PC-3 (cell line): Measurements from ENCODE around the gene DCANP1. TPM values are rescaled to one million over a fixed set of nuclear protein-coding genes. Genes with fewer than 3 reads are reported as not detected.

Experiments used
- ATAC-seq: fragments of 200-7000 bp; cut with Tn5 transposase; 2 replicates; pipeline ENCODE4 v1.9.1; 2020; ENCODE audit warnings: mild to moderate bottlenecking, moderate library complexity
- BruUV-seq: library from RNA; stranded (reverse); fragments of 400-500 nt; replicated peaks from 2 replicates; lab custom pipeline; 2021; lab: Mats Ljungman, UMichigan
- CTCF ChIA-PET: fragments of 300-600 bp; sonication (Branson Sonifier 250); formaldehyde crosslinking; loops from one replicate; lab custom pipeline; 2022; ENCODE audit warnings: antibody characterized with exemption; lab: Charles Lee
- POLR2A ChIA-PET: fragments of 300-600 bp; sonication (Branson Sonifier 250); formaldehyde crosslinking; loops from one replicate; lab custom pipeline; 2022; ENCODE audit warnings: antibody characterized with exemption; ENCODE audit not compliant: unreplicated experiment; lab: Charles Lee
- DNase-seq: peaks from one replicate; pipeline ENCODE4 v3.0.0-alpha.2; 2015
- H2AFZ ChIP-seq: fragments of 300-600 bp; sonication (generic); 2 replicates; pipeline ENCODE4 v1.6.0; 2016; ENCODE audit warnings: antibody characterized with exemption, low read length
- H3F3A ChIP-seq: fragments of 300-600 bp; sonication (generic); one replicate; pipeline ENCODE4 v1.6.0; 2017; ENCODE audit warnings: antibody characterized with exemption, low read length, control low read depth, mild to moderate bottlenecking; ENCODE audit not compliant: unreplicated experiment
- H3K27ac ChIP-seq: fragments of 300-600 bp; sonication (generic); 2 replicates; pipeline ENCODE4 v1.5.1; 2016; ENCODE audit warnings: mild to moderate bottlenecking, low read length
- H3K27me3 ChIP-seq: fragments of 300-600 bp; sonication (generic); 2 replicates; pipeline ENCODE4 v1.6.1; 2016; ENCODE audit warnings: low read length, mixed read lengths
- H3K36me3 ChIP-seq: fragments of 300-600 bp; sonication (generic); 2 replicates; pipeline ENCODE4 v1.6.1; 2016; ENCODE audit warnings: low read depth, mixed run types, low read length, mixed read lengths
- H3K4me1 ChIP-seq: fragments of 300-600 bp; sonication (generic); 2 replicates; pipeline ENCODE4 v1.5.1; 2016; ENCODE audit warnings: low read length; ENCODE audit not compliant: insufficient read depth
- H3K4me2 ChIP-seq: fragments of 300-600 bp; sonication (generic); 2 replicates; pipeline ENCODE4 v1.6.0; 2016; ENCODE audit warnings: low read length
- H3K4me3 ChIP-seq: fragments of 300-600 bp; sonication (generic); 2 replicates; pipeline ENCODE4 v1.5.1; 2016; ENCODE audit warnings: mild to moderate bottlenecking, low read length, mixed read lengths
- H3K79me2 ChIP-seq: fragments of 300-600 bp; sonication (generic); 2 replicates; pipeline ENCODE4 v1.6.1; 2017; ENCODE audit warnings: low read length, mixed read lengths
- H3K9ac ChIP-seq: fragments of 300-600 bp; sonication (generic); 2 replicates; pipeline ENCODE4 v1.6.0; 2016; ENCODE audit warnings: mild to moderate bottlenecking, low read length
- H3K9me2 ChIP-seq: fragments of 300-600 bp; sonication (generic); replicated peaks from 2 replicates; pipeline ENCODE4 v1.6.1; 2016; ENCODE audit warnings: mixed run types, low read length, mixed read lengths
- H3K9me3 ChIP-seq: fragments of 300-600 bp; sonication (generic); 2 replicates; pipeline ENCODE4 v1.6.1; 2016; ENCODE audit warnings: low read length, mixed read lengths
- H4K20me1 ChIP-seq: fragments of 300-600 bp; sonication (generic); 2 replicates; pipeline ENCODE4 v1.6.1; 2016; ENCODE audit warnings: low read length, mixed read lengths
- CTCF ChIP-seq: fragments of 300-600 bp; sonication (generic); conservative IDR thresholded peaks from 2 replicates; pipeline ENCODE4 v1.5.1; 2017; ENCODE audit warnings: antibody characterized with exemption, low read depth, mild to moderate bottlenecking, low read length
- EZH2 ChIP-seq: fragments of 300-600 bp; sonication (generic); IDR thresholded peaks from one replicate; pipeline ENCODE4 v1.6.1; 2017; ENCODE audit warnings: antibody characterized with exemption, mild to moderate bottlenecking, low read length; ENCODE audit not compliant: unreplicated experiment
- EZH2phosphoT487 ChIP-seq: fragments of 300-600 bp; sonication (generic); IDR thresholded peaks from 2 replicates; pipeline ENCODE4 v1.6.1; 2018; ENCODE audit warnings: mild to moderate bottlenecking, antibody characterized with exemption, low read length, borderline replicate concordance
- intact Hi-C: fragments of 100-400 bp; cut with micrococcal nuclease; formaldehyde crosslinking; loops from 2 replicates; pipeline ENCODE4 v1.9.0; 2023
- total RNA-seq: library from RNA; depleted of rRNA; stranded (reverse); fragments of >200 nt; gene quantifications from 2 replicates; pipeline ENCODE4 v1.2.3, GENCODE V29; 2014

The DCANP1 gene
- total RNA-seq, 1 experiment from 2014 or later = not detected

GRCh38 chr5:135400866-135401265 lies 46.3 kb downstream of the DCANP1 start:
- no peak for TF ChIP-seq CTCF
- no peak for TF ChIP-seq EZH2
- TF ChIP-seq EZH2phosphoT487 = no peak
- Histone ChIP-seq H3K9ac (no peak overlapping the region), H3K4me2 (no peak overlapping the region), H3K4me3 (no peak overlapping the region), H3K9me2 (no peaks in the 10 kb centered on the region), H3K36me3 (no peaks in the 10 kb centered on the region; the same call in 1 of the 2 replicates), H3K79me2 (peaks cover 29% of the 10 kb centered on the region), H3K27me3 (no peaks in the 10 kb centered on the region), H3K9me3 (no peaks in the 10 kb centered on the region), H4K20me1 (peaks cover 22% of the 10 kb centered on the region), H3F3A (no peaks in the 10 kb centered on the region), H2AFZ (no peak overlapping the region), H3K4me1 (peaks cover 23% of the 10 kb centered on the region), H3K27ac (no peak overlapping the region)
- ChIA-PET CTCF (no interaction called here), POLR2A (interaction anchor here (0.7 kb wide), 1 partner anchor 215 kb away, joined by 8 read pairs; no protein-coding TSS in a partner anchor)
- DNase-seq = no peak
- BruUV-seq = no TSS peak
- intact Hi-C loops = no loop called here
- ATAC-seq = no peak

GRCh38 chr5:135399794-135400542 lies 47.2 kb downstream of the DCANP1 start:
- H2AFZ ChIP-seq = peak overlapping the region; percentile 96
- ATAC-seq = no peak
- H3K9ac ChIP-seq = peak overlapping the region; percentile 98
- peak overlapping the region; percentile 87 for H3K4me2 ChIP-seq
- peak overlapping the region; percentile 94; the same call in 1 of the 2 replicates for H3K4me3 ChIP-seq
- no peaks in the 10 kb centered on the region for H3K9me2 ChIP-seq
- ChIA-PET CTCF (no interaction called here), POLR2A (no interaction called here)
- peaks cover 23% of the 10 kb centered on the region for H3K4me1 ChIP-seq
- intact Hi-C loops = no loop called here
- DNase-seq = no peak
- H3K27ac ChIP-seq = no peak overlapping the region
- TF ChIP-seq EZH2 = no peak
- no peak for TF ChIP-seq CTCF
- no peak for TF ChIP-seq EZH2phosphoT487
- H3K27me3 ChIP-seq = no peaks in the 10 kb centered on the region
- H3K79me2 ChIP-seq = peaks cover 38% of the 10 kb centered on the region
- H3K9me3 ChIP-seq = no peaks in the 10 kb centered on the region
- BruUV-seq = TSS peak; percentile 72
- H3F3A ChIP-seq = no peaks in the 10 kb centered on the region
- no peaks in the 10 kb centered on the region; the same call in 1 of the 2 replicates for H3K36me3 ChIP-seq
- H4K20me1 ChIP-seq = peaks cover 31% of the 10 kb centered on the region
